Astrocyte (in vitro differentiated cells and primary cell): ENCODE measurements around the gene CST9.

Source experiments
- EZH2 ChIP-seq: IDR thresholded peaks from 2 replicates; pipeline ENCODE4 v1.6.1; 2012; ENCODE audit warnings: mild to moderate bottlenecking, low read length, inconsistent platforms; ENCODE audit not compliant: insufficient read depth
- TF ChIP-seq, protein P1 (sequence below): IDR thresholded peaks from 2 replicates; pipeline ENCODE4 v1.5.1; 2011; ENCODE audit warnings: low read depth, mild to moderate bottlenecking, inconsistent platforms, low read length, moderate library complexity; ENCODE audit not compliant: insufficient read depth

DNA sequence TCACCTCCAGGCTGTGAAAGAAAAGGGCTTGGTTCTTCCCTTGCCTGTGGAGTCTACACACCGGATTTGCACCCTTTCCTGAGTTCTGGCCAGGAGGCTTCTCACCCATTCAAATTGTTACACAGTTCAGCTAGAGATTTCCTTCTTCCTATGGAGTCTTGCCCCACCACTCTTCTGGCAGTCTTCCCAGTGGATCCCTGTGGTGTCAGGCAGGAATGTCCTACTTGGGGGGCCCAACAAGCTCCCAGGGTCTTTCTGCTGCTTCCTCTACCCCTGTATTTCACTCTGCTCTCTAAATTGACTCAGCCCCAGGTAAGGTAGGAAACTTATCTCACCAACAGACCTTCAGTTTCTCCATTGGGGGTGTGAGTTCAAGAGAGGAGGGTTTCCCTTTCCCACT lies 23.4 kb downstream of the CST9 start:
- TF ChIP-seq, protein P1, sequence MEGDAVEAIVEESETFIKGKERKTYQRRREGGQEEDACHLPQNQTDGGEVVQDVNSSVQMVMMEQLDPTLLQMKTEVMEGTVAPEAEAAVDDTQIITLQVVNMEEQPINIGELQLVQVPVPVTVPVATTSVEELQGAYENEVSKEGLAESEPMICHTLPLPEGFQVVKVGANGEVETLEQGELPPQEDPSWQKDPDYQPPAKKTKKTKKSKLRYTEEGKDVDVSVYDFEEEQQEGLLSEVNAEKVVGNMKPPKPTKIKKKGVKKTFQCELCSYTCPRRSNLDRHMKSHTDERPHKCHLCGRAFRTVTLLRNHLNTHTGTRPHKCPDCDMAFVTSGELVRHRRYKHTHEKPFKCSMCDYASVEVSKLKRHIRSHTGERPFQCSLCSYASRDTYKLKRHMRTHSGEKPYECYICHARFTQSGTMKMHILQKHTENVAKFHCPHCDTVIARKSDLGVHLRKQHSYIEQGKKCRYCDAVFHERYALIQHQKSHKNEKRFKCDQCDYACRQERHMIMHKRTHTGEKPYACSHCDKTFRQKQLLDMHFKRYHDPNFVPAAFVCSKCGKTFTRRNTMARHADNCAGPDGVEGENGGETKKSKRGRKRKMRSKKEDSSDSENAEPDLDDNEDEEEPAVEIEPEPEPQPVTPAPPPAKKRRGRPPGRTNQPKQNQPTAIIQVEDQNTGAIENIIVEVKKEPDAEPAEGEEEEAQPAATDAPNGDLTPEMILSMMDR, result no peak
- TF ChIP-seq EZH2, result no peak
